ENCODE data around the gene CDH26. TPM values are rescaled to one million over a fixed set of nuclear protein-coding genes. Genes with fewer than 3 reads are reported as not detected.
A peak's percentile ranks its signal among the peaks of the same experiment; 100 is the strongest.

Gene CDH26
- total RNA-seq, 1 experiment from 2014 or later = not detected

DNA sequence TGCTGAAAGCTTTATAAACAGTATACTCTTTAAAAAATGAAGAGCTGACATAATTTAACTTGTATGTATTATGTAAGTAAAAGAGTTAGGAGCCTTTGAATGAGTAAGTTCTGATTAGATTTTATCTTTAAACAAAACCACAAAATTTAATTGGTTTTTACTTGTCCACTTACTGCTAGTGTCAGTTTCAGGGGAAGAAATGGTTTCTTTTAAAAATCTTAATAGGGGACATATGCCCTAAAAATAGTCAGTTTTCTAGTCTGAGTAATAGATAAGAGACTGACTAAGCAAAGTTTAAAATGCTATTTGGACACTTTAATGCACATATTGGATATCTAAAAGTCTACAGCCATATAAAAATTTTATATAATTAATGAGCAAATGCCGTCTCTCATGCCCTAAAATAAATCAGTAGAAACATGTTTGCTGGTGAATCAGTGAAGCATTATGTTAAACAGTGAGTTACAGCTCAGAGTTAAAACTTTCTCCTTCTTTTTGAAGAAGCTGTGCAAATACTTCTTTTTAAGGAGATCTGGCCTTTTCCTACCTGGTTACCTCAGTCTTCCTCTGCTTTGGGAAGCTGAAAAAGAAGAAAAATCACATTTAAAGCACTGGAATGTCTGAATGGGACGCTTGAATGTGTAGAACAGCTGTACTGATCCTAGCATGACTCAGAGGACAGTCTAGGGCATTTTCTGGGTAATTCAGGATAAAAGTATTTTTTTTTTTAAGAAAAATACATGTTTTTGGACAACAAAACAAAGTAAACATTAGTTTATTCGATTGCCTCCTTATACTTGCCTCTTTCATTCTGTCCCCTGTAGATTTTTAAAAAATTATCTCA, 55.3 kb downstream of the CDH26 start:
- H3K9me3 ChIP-seq (ENCODE audit: low read length) = no peaks in the 10 kb centered on the region
- H3K4me1 ChIP-seq (ENCODE audit: low read length) = no peaks in the 10 kb centered on the region
- H2AFZ ChIP-seq (ENCODE audit: low read length) = no peak overlapping the region
- no peaks in the 10 kb centered on the region for H3K79me2 ChIP-seq (ENCODE audit: low read length)
- no peak overlapping the region for H3K27ac ChIP-seq (ENCODE audit: low read length)
- H3K4me2 ChIP-seq (ENCODE audit: low read depth, low read length, poor library complexity, severe bottlenecking) = no peak overlapping the region
- no peaks in the 10 kb centered on the region for H3K9me2 ChIP-seq (replicated peaks; ENCODE audit: insufficient read depth, low read length)
- DNase-seq = peak; percentile 24
- H4K20me1 ChIP-seq (ENCODE audit: insufficient read depth, low read depth, low read length) = no peaks in the 10 kb centered on the region
- no peak overlapping the region for H3K4me3 ChIP-seq (ENCODE audit: low read length)
- no peak overlapping the region for H3K9ac ChIP-seq (ENCODE audit: low read length)
- H3K27me3 ChIP-seq (ENCODE audit: low read length) = no peaks in the 10 kb centered on the region
- no peaks in the 10 kb centered on the region for H3K36me3 ChIP-seq (ENCODE audit: insufficient read depth, low read length)

GRCh38 chr20:60016406-60016805, 58.2 kb downstream of the CDH26 start:
- H3K36me3 ChIP-seq (ENCODE audit: insufficient read depth, low read length) = no peaks in the 10 kb centered on the region
- H3K4me1 ChIP-seq (ENCODE audit: low read length) = no peaks in the 10 kb centered on the region
- H3K4me2 ChIP-seq (ENCODE audit: low read depth, low read length, poor library complexity, severe bottlenecking) = no peak overlapping the region
- H3K79me2 ChIP-seq (ENCODE audit: low read length) = no peaks in the 10 kb centered on the region
- no peak overlapping the region for H3K27ac ChIP-seq (ENCODE audit: low read length)
- no peaks in the 10 kb centered on the region for H4K20me1 ChIP-seq (ENCODE audit: insufficient read depth, low read depth, low read length)
- H3K27me3 ChIP-seq (ENCODE audit: low read length) = no peaks in the 10 kb centered on the region
- H3K4me3 ChIP-seq (ENCODE audit: low read length) = no peak overlapping the region
- H3K9ac ChIP-seq (ENCODE audit: low read length) = no peak overlapping the region
- no peaks in the 10 kb centered on the region for H3K9me3 ChIP-seq (ENCODE audit: low read length)
- peak; percentile 33 for DNase-seq
- no peaks in the 10 kb centered on the region for H3K9me2 ChIP-seq (replicated peaks; ENCODE audit: insufficient read depth, low read length)
- no peak overlapping the region for H2AFZ ChIP-seq (ENCODE audit: low read length)

DNA sequence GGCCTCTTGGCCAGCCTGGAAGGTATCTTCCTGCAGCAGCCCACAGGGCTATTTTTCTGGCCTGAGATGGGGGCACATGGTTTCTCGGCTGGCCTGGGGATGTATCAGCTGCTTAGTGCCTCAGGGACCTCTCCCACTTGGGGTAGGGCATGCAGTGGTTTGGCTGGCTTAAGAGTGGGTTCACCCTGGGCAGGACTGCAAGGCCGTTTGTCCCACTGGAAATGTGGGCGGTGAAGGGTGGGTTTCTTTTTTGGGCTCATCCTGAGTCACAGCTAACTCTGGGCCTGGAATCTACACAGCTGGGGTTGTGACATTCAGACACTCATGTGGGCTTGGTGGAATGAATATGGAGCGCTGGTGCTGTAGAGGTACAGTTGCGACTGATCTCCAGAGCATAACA, 62.0 kb downstream of the CDH26 start:
- Histone ChIP-seq H3K4me1 (ENCODE audit: low read length) (no peaks in the 10 kb centered on the region), H3K27me3 (ENCODE audit: low read length) (no peaks in the 10 kb centered on the region), H3K9ac (ENCODE audit: low read length) (no peak overlapping the region), H3K4me3 (ENCODE audit: low read length) (no peak overlapping the region), H3K9me2 (replicated peaks; ENCODE audit: insufficient read depth, low read length) (no peaks in the 10 kb centered on the region), H3K36me3 (ENCODE audit: insufficient read depth, low read length) (no peaks in the 10 kb centered on the region), H3K4me2 (ENCODE audit: low read depth, low read length, poor library complexity, severe bottlenecking) (no peak overlapping the region), H3K9me3 (ENCODE audit: low read length) (no peaks in the 10 kb centered on the region), H3K27ac (ENCODE audit: low read length) (no peak overlapping the region), H3K79me2 (ENCODE audit: low read length) (no peaks in the 10 kb centered on the region), H2AFZ (ENCODE audit: low read length) (no peak overlapping the region), H4K20me1 (ENCODE audit: insufficient read depth, low read depth, low read length) (no peaks in the 10 kb centered on the region)
- no peak for DNase-seq

GRCh38 chr20:60021104-60021503, 62.9 kb downstream of the CDH26 start:
- DNase-seq = no peak
- Histone ChIP-seq H3K36me3 (ENCODE audit: insufficient read depth, low read length) (no peaks in the 10 kb centered on the region), H3K27me3 (ENCODE audit: low read length) (no peaks in the 10 kb centered on the region), H2AFZ (ENCODE audit: low read length) (no peak overlapping the region), H3K4me3 (ENCODE audit: low read length) (no peak overlapping the region), H4K20me1 (ENCODE audit: insufficient read depth, low read depth, low read length) (no peaks in the 10 kb centered on the region), H3K27ac (ENCODE audit: low read length) (no peak overlapping the region), H3K79me2 (ENCODE audit: low read length) (no peaks in the 10 kb centered on the region), H3K4me1 (ENCODE audit: low read length) (no peaks in the 10 kb centered on the region), H3K9me3 (ENCODE audit: low read length) (no peaks in the 10 kb centered on the region), H3K4me2 (ENCODE audit: low read depth, low read length, poor library complexity, severe bottlenecking) (no peak overlapping the region), H3K9ac (ENCODE audit: low read length) (no peak overlapping the region), H3K9me2 (replicated peaks; ENCODE audit: insufficient read depth, low read length) (no peaks in the 10 kb centered on the region)

- no peaks in the 10 kb centered on the region for H3K9me2 ChIP-seq (replicated peaks; ENCODE audit: insufficient read depth, low read length)
- no peaks in the 10 kb centered on the region for H3K36me3 ChIP-seq (ENCODE audit: insufficient read depth, low read length)
- H3K79me2 ChIP-seq (ENCODE audit: low read length) = no peaks in the 10 kb centered on the region
- H3K9me3 ChIP-seq (ENCODE audit: low read length) = no peaks in the 10 kb centered on the region
- no peak overlapping the region for H3K27ac ChIP-seq (ENCODE audit: low read length)
- H3K27me3 ChIP-seq (ENCODE audit: low read length) = no peaks in the 10 kb centered on the region
- no peak for DNase-seq
- H3K4me3 ChIP-seq (ENCODE audit: low read length) = no peak overlapping the region
- no peak overlapping the region for H3K4me2 ChIP-seq (ENCODE audit: low read depth, low read length, poor library complexity, severe bottlenecking)
- H3K9ac ChIP-seq (ENCODE audit: low read length) = no peak overlapping the region
- no peaks in the 10 kb centered on the region for H4K20me1 ChIP-seq (ENCODE audit: insufficient read depth, low read depth, low read length)
- no peak overlapping the region for H2AFZ ChIP-seq (ENCODE audit: low read length)
- no peaks in the 10 kb centered on the region for H3K4me1 ChIP-seq (ENCODE audit: low read length)
These were observed 64.6 kb downstream of the CDH26 start for GRCh38 chr20:60022849-60023248.

DNA sequence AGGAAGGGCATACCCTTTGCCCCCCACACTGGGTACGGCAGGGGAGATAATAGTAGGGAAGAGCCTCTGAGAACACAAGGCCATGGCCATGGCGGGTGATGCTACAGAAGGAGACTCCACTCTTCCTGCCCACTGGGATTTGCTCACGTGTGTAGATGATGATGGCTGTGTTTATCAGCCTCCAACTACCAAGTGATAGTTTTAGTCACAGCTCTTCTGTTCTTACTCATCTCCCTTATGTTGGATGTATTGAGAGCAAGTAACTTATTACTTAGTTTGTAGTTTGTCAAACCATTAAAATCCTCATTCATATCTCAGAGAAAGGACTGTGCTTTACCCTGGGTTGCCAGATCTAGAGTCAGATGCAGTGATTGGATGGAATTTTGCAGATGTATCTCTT, 66.0 kb downstream of the CDH26 start:
- no peaks in the 10 kb centered on the region for H3K9me2 ChIP-seq (replicated peaks; ENCODE audit: insufficient read depth, low read length)
- no peaks in the 10 kb centered on the region for H3K4me1 ChIP-seq (ENCODE audit: low read length)
- no peaks in the 10 kb centered on the region for H3K9me3 ChIP-seq (ENCODE audit: low read length)
- no peak overlapping the region for H2AFZ ChIP-seq (ENCODE audit: low read length)
- no peaks in the 10 kb centered on the region for H4K20me1 ChIP-seq (ENCODE audit: insufficient read depth, low read depth, low read length)
- no peak overlapping the region for H3K4me2 ChIP-seq (ENCODE audit: low read depth, low read length, poor library complexity, severe bottlenecking)
- H3K27ac ChIP-seq (ENCODE audit: low read length) = no peak overlapping the region
- no peaks in the 10 kb centered on the region for H3K27me3 ChIP-seq (ENCODE audit: low read length)
- H3K36me3 ChIP-seq (ENCODE audit: insufficient read depth, low read length) = no peaks in the 10 kb centered on the region
- no peak overlapping the region for H3K9ac ChIP-seq (ENCODE audit: low read length)
- no peak overlapping the region for H3K4me3 ChIP-seq (ENCODE audit: low read length)
- H3K79me2 ChIP-seq (ENCODE audit: low read length) = no peaks in the 10 kb centered on the region
- no peak for DNase-seq

- no peaks in the 10 kb centered on the region for H3K4me1 ChIP-seq (ENCODE audit: low read length)
- no peaks in the 10 kb centered on the region for H3K9me3 ChIP-seq (ENCODE audit: low read length)
- H3K36me3 ChIP-seq (ENCODE audit: insufficient read depth, low read length) = no peaks in the 10 kb centered on the region
- H2AFZ ChIP-seq (ENCODE audit: low read length) = no peak overlapping the region
- H3K79me2 ChIP-seq (ENCODE audit: low read length) = no peaks in the 10 kb centered on the region
- no peaks in the 10 kb centered on the region for H3K9me2 ChIP-seq (replicated peaks; ENCODE audit: insufficient read depth, low read length)
- no peak overlapping the region for H3K9ac ChIP-seq (ENCODE audit: low read length)
- H3K27ac ChIP-seq (ENCODE audit: low read length) = no peak overlapping the region
- H3K4me3 ChIP-seq (ENCODE audit: low read length) = no peak overlapping the region
- no peaks in the 10 kb centered on the region for H3K27me3 ChIP-seq (ENCODE audit: low read length)
- H4K20me1 ChIP-seq (ENCODE audit: insufficient read depth, low read depth, low read length) = no peaks in the 10 kb centered on the region
- DNase-seq = no peak
- no peak overlapping the region for H3K4me2 ChIP-seq (ENCODE audit: low read depth, low read length, poor library complexity, severe bottlenecking)
These were observed 66.6 kb downstream of the CDH26 start for GRCh38 chr20:60024801-60025200.

DNA sequence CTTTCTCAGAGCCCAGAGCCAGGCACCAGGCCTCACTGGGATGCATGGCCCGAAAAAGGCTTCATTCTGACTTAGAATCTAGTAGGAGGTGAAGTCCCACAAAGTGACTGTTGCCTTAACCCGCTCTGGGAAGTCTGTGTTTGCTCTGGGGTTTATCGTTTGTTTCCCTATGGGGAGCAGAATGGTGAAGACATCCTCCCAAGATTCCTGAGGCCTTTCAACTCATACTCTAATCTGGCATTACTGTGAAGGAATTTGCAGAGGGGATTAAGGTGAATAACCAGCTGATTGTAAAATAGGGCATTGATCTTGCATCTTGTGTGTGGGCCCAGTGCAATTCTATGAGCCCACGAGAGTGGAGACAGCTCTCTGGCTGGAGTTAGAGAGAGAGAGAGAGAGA, 67.8 kb downstream of the CDH26 start:
- no peak overlapping the region for H3K9ac ChIP-seq (ENCODE audit: low read length)
- H3K36me3 ChIP-seq (ENCODE audit: insufficient read depth, low read length) = no peaks in the 10 kb centered on the region
- H3K9me3 ChIP-seq (ENCODE audit: low read length) = no peaks in the 10 kb centered on the region
- no peak overlapping the region for H3K4me3 ChIP-seq (ENCODE audit: low read length)
- DNase-seq = no peak
- H2AFZ ChIP-seq (ENCODE audit: low read length) = no peak overlapping the region
- H3K27me3 ChIP-seq (ENCODE audit: low read length) = no peaks in the 10 kb centered on the region
- H3K27ac ChIP-seq (ENCODE audit: low read length) = no peak overlapping the region
- no peaks in the 10 kb centered on the region for H3K9me2 ChIP-seq (replicated peaks; ENCODE audit: insufficient read depth, low read length)
- no peaks in the 10 kb centered on the region for H3K79me2 ChIP-seq (ENCODE audit: low read length)
- no peaks in the 10 kb centered on the region for H4K20me1 ChIP-seq (ENCODE audit: insufficient read depth, low read depth, low read length)
- no peaks in the 10 kb centered on the region for H3K4me1 ChIP-seq (ENCODE audit: low read length)
- H3K4me2 ChIP-seq (ENCODE audit: low read depth, low read length, poor library complexity, severe bottlenecking) = no peak overlapping the region

Data from Karpas-422 (cell line).